Measurements from ENCODE around the gene PTMA. TPM values are rescaled to one million over a fixed set of nuclear protein-coding genes. Genes with fewer than 3 reads are reported as not detected.

Gene PTMA
- polyA plus RNA-seq, 1 donor from 2014 or later: 2,091 TPM

- Histone ChIP-seq H3K36me3 (ENCODE audit: insufficient read depth, low read length) (no peaks in the 10 kb centered on the region), H3K4me2 (ENCODE audit: low read length) (no peak overlapping the region), H3K9me2 (ENCODE audit: insufficient read depth, low read length) (no peaks in the 10 kb centered on the region), H3F3A (ENCODE audit: insufficient read depth, low read length, poor library complexity, severe bottlenecking) (no peaks in the 10 kb centered on the region), H2AFZ (ENCODE audit: low read depth, low read length) (no peak overlapping the region), H3K79me2 (replicated peaks; ENCODE audit: insufficient read depth, low read length) (no peaks in the 10 kb centered on the region), H3K27me3 (ENCODE audit: insufficient read depth, low read depth, low read length) (peaks cover 3% of the 10 kb centered on the region), H4K20me1 (ENCODE audit: insufficient read depth) (no peaks in the 10 kb centered on the region), H3K4me3 (ENCODE audit: low read length) (no peak overlapping the region), H3K9me3 (ENCODE audit: low read length) (no peaks in the 10 kb centered on the region), H3K9ac (ENCODE audit: low read length) (no peak overlapping the region), H3K27ac (ENCODE audit: low read length) (no peak overlapping the region)
- TF ChIP-seq EP300 (conservative IDR thresholded peaks at IDR 0.05; ENCODE audit: poor library complexity, severe bottlenecking) (no peak), POLR2AphosphoS5 (IDR thresholded peaks at IDR 0.05) (no peak), MXI1 (conservative IDR thresholded peaks at IDR 0.05; ENCODE audit: poor library complexity, severe bottlenecking) (no peak), EZH2 (IDR thresholded peaks at IDR 0.05; ENCODE audit: borderline replicate concordance, insufficient read depth, low read length, poor library complexity, severe bottlenecking) (no peak), TAF1 (IDR thresholded peaks at IDR 0.05; ENCODE audit: low read depth) (no peak), SMC3 (conservative IDR thresholded peaks at IDR 0.05; ENCODE audit: poor library complexity) (no peak), CTCF (IDR thresholded peaks at IDR 0.05; ENCODE audit: poor library complexity, severe bottlenecking) (no peak), REST (IDR thresholded peaks at IDR 0.05; ENCODE audit: borderline replicate concordance) (no peak), RAD21 (conservative IDR thresholded peaks at IDR 0.05) (no peak)
Observed at GRCh38 chr2:231683292-231684235, 24.8 kb upstream of the PTMA start.

- Histone ChIP-seq H3K9me2 (ENCODE audit: insufficient read depth, low read length) (no peaks in the 10 kb centered on the region), H3K27ac (ENCODE audit: low read length) (no peak overlapping the region)
- TF ChIP-seq RAD21 (conservative IDR thresholded peaks at IDR 0.05) (no peak), SMC3 (conservative IDR thresholded peaks at IDR 0.05; ENCODE audit: poor library complexity) (no peak), EP300 (conservative IDR thresholded peaks at IDR 0.05; ENCODE audit: poor library complexity, severe bottlenecking) (no peak), REST (IDR thresholded peaks at IDR 0.05; ENCODE audit: borderline replicate concordance) (no peak), POLR2AphosphoS5 (IDR thresholded peaks at IDR 0.05) (no peak), MXI1 (conservative IDR thresholded peaks at IDR 0.05; ENCODE audit: poor library complexity, severe bottlenecking) (no peak), TAF1 (IDR thresholded peaks at IDR 0.05; ENCODE audit: low read depth) (no peak), EZH2 (IDR thresholded peaks at IDR 0.05; ENCODE audit: borderline replicate concordance, insufficient read depth, low read length, poor library complexity, severe bottlenecking) (no peak), CTCF (IDR thresholded peaks at IDR 0.05; ENCODE audit: poor library complexity, severe bottlenecking) (no peak)
Observed at GRCh38 chr2:231684314-231685223, 23.8 kb upstream of the PTMA start.

More at GRCh38 chr2:231684314-231685223, 23.8 kb upstream of the PTMA start:
- Histone ChIP-seq H3F3A (ENCODE audit: insufficient read depth, low read length, poor library complexity, severe bottlenecking) (no peaks in the 10 kb centered on the region), H2AFZ (ENCODE audit: low read depth, low read length) (no peak overlapping the region), H3K4me3 (ENCODE audit: low read length) (no peak overlapping the region), H3K9ac (ENCODE audit: low read length) (no peak overlapping the region), H4K20me1 (ENCODE audit: insufficient read depth) (no peaks in the 10 kb centered on the region), H3K79me2 (replicated peaks; ENCODE audit: insufficient read depth, low read length) (no peaks in the 10 kb centered on the region), H3K9me3 (ENCODE audit: low read length) (no peaks in the 10 kb centered on the region), H3K36me3 (ENCODE audit: insufficient read depth, low read length) (no peaks in the 10 kb centered on the region), H3K4me2 (ENCODE audit: low read length) (no peak overlapping the region), H3K27me3 (ENCODE audit: insufficient read depth, low read depth, low read length) (peaks cover 3% of the 10 kb centered on the region)

All from neural cell (in vitro differentiated cells).